HepG2 (cell line): ENCODE data around the gene FBLIM1. TPM values are rescaled to one million over a fixed set of nuclear protein-coding genes. Genes with fewer than 3 reads are reported as not detected.

Experiments used
- CAMTA2 ChIP-seq: sonication (generic); formaldehyde crosslinking; IDR thresholded peaks from 2 replicates; pipeline ENCODE4 v1.4.0; 2020; ENCODE audit warnings: mild to moderate bottlenecking, missing genetic modification reagents, borderline replicate concordance
- CEBPZ ChIP-seq: IDR thresholded peaks from 2 replicates; pipeline ENCODE4 v1.6.1; 2012; ENCODE audit warnings: low read length, improper control_type of control experiment
- FLYWCH1 ChIP-seq: sonication (generic); formaldehyde crosslinking; IDR thresholded peaks from 2 replicates; pipeline ENCODE4 v1.8.1; 2023; ENCODE audit warnings: mild to moderate bottlenecking, missing genetic modification reagents
- IKZF4 ChIP-seq: sonication (generic); formaldehyde crosslinking; IDR thresholded peaks from 2 replicates; pipeline ENCODE4 v1.5.1; 2020; ENCODE audit warnings: borderline replicate concordance, mild to moderate bottlenecking, low read depth, missing genetic modification reagents; ENCODE audit errors: not compliant biosample characterization
- KDM5A ChIP-seq: fragments of 200-600 bp; sonication (generic); IDR thresholded peaks from 2 replicates; pipeline ENCODE4 v1.7.0; 2018; ENCODE audit warnings: antibody characterized with exemption, mild to moderate bottlenecking, low read length, borderline replicate concordance
- MAFK ChIP-seq, 2 experiments: IDR thresholded peaks in 1 of 2; conservative IDR thresholded peaks in 1 of 2; 2 replicates each; pipeline ENCODE4 v1.6.1; 2011; ENCODE audit warnings: improper control_type of control experiment in 2 of 2, low read length in 2 of 2
- MTF1 ChIP-seq: sonication (generic); formaldehyde crosslinking; IDR thresholded peaks from 2 replicates; pipeline ENCODE4 v1.5.0; 2020; ENCODE audit warnings: missing genetic modification reagents
- NCOA2 ChIP-seq: sonication (generic); formaldehyde crosslinking; IDR thresholded peaks from 2 replicates; pipeline ENCODE4 v1.8.0; 2022; ENCODE audit warnings: inconsistent platforms
- NR1H2 ChIP-seq: sonication (generic); formaldehyde crosslinking; IDR thresholded peaks from 2 replicates; pipeline ENCODE4 v1.8.1; 2022; ENCODE audit warnings: low read depth, missing genetic modification reagents, borderline replicate concordance
- ONECUT2 ChIP-seq: sonication (generic); formaldehyde crosslinking; IDR thresholded peaks from 2 replicates; pipeline ENCODE4 v1.4.0; 2020; ENCODE audit warnings: missing genetic modification reagents
- REXO4 ChIP-seq: sonication (generic); formaldehyde crosslinking; IDR thresholded peaks from 2 replicates; pipeline ENCODE4 v1.8.0; 2022; ENCODE audit warnings: missing genetic modification reagents, mild to moderate bottlenecking, borderline replicate concordance
- ZBTB1 ChIP-seq: sonication (generic); formaldehyde crosslinking; IDR thresholded peaks from 2 replicates; pipeline ENCODE4 v1.4.0; 2020; ENCODE audit warnings: missing genetic modification reagents, borderline replicate concordance
- ZNF232 ChIP-seq: sonication (generic); formaldehyde crosslinking; IDR thresholded peaks from 2 replicates; pipeline ENCODE4 v1.4.0; 2020; ENCODE audit warnings: missing genetic modification reagents, borderline replicate concordance
- ZNF292 ChIP-seq: sonication (generic); formaldehyde crosslinking; IDR thresholded peaks from 2 replicates; pipeline ENCODE4 v1.8.1; 2022; ENCODE audit warnings: mild to moderate bottlenecking, low read depth, missing genetic modification reagents, borderline replicate concordance
- ZNF333 ChIP-seq: sonication (generic); formaldehyde crosslinking; IDR thresholded peaks from 2 replicates; pipeline ENCODE4 v1.4.0; 2020; ENCODE audit warnings: mild to moderate bottlenecking, missing genetic modification reagents, borderline replicate concordance
- ZNF549 ChIP-seq: sonication (generic); formaldehyde crosslinking; IDR thresholded peaks from 2 replicates; pipeline ENCODE4 v1.5.0; 2020; ENCODE audit warnings: missing genetic modification reagents
- ZNF558 ChIP-seq: sonication (generic); formaldehyde crosslinking; IDR thresholded peaks from 2 replicates; pipeline ENCODE4 v1.9.0; 2022; ENCODE audit warnings: mild to moderate bottlenecking, missing genetic modification reagents, borderline replicate concordance
- ZNF772 ChIP-seq: sonication (generic); formaldehyde crosslinking; IDR thresholded peaks from 2 replicates; pipeline ENCODE4 v1.5.0; 2020; ENCODE audit warnings: mild to moderate bottlenecking, missing genetic modification reagents
- polyA plus RNA-seq, 8 experiments: library from polyadenylated mRNA; depleted of rRNA in 3 of 8; stranded (reverse) in 7 of 8; unstranded in 1 of 8; fragments of >200 nt; fragmentation: Illumina TruSeq in 4 of 8; extraction: Trizol in 4 of 8; gene quantifications; 2 replicates each; pipeline versions ENCODE4 v1.2.1 to v1.2.3, GENCODE V29; 2011 to 2016; ENCODE audit warnings: low read depth in 4 of 8, missing spikeins in 1 of 8, mixed read lengths in 1 of 8; ENCODE audit not compliant: insufficient read depth in 1 of 8
- total RNA-seq, 5 experiments: library from RNA; depleted of rRNA; stranded (reverse); fragments of >200 nt; fragmentation: Illumina TruSeq; extraction: Trizol; gene quantifications; 2 replicates each; pipeline ENCODE4 v1.2.3, GENCODE V29; 2016; ENCODE audit warnings: low read depth in 1 of 5
- TF ChIP-seq, protein P1 (sequence below): IDR thresholded peaks from 2 replicates; pipeline ENCODE4 v1.6.1; 2012; ENCODE audit warnings: low read depth, low read length, improper control_type of control experiment
- TF ChIP-seq, protein P2 (sequence below): sonication (generic); formaldehyde crosslinking; IDR thresholded peaks from 2 replicates; pipeline ENCODE4 v1.5.0; 2020; ENCODE audit warnings: mild to moderate bottlenecking, missing genetic modification reagents
- TF ChIP-seq, protein P3 (sequence below): fragments of 450-650 bp; IDR thresholded peaks from 2 replicates; pipeline ENCODE4 v1.6.1; 2016

Gene FBLIM1
- total and polyA plus RNA-seq, 2 of the 13 experiments (the other 11 are each of a cell fraction or from before 2014, with no cell fraction given): 10.6 to 23.0 TPM

DNA sequence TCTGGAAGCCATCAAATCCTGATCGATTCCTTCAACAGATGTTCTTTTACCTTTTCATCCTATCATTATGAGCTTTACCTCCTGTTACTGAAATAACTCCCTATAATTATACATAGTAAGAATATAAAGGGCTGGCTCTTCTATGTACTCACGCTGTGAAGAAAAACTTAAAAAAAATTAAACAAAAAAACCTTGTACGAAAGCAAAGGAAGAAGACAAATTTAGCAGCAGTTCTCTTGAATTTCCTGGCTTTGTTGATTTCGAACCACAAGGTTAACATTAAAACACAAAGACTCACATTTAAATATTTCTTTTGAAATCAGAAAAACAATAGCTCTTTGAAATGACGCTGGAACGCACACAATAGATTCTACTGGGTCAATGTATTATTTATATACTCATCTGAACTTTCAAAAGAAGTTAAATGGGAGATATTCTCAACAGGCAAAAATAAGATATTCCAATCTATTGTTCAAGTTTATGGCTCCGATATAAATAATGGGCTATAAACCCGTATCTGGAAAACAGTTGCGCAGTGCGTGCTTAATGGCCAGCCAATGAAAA lies 75.3 kb downstream of the FBLIM1 start (continued):
- TF ChIP-seq CEBPZ (no peak), IKZF4 (CRISPR knock-in tag) (no peak), MTF1 (CRISPR knock-in tag) (no peak), ONECUT2 (no peak), ZNF292 (CRISPR knock-in tag) (no peak), ZNF232 (CRISPR knock-in tag) (no peak), ZNF558 (no peak), ZBTB1 (CRISPR knock-in tag) (no peak), ZNF333 (no peak), REXO4 (CRISPR knock-in tag) (no peak), KDM5A (peak; percentile 25; the same call in 1 of the 2 replicates), CAMTA2 (CRISPR knock-in tag) (no peak), MAFK (conservative IDR thresholded peaks at IDR 0.05 in 1 of 2, IDR thresholded peaks at IDR 0.05 in 1 of 2; ENCODE audit: low read length in 2 of 2) (no peak), ZNF549 (CRISPR knock-in tag) (no peak), NR1H2 (CRISPR knock-in tag) (no peak), NCOA2 (CRISPR knock-in tag) (no peak), ZNF772 (CRISPR knock-in tag) (no peak), FLYWCH1 (CRISPR knock-in tag) (no peak)
- TF ChIP-seq, protein P1, sequence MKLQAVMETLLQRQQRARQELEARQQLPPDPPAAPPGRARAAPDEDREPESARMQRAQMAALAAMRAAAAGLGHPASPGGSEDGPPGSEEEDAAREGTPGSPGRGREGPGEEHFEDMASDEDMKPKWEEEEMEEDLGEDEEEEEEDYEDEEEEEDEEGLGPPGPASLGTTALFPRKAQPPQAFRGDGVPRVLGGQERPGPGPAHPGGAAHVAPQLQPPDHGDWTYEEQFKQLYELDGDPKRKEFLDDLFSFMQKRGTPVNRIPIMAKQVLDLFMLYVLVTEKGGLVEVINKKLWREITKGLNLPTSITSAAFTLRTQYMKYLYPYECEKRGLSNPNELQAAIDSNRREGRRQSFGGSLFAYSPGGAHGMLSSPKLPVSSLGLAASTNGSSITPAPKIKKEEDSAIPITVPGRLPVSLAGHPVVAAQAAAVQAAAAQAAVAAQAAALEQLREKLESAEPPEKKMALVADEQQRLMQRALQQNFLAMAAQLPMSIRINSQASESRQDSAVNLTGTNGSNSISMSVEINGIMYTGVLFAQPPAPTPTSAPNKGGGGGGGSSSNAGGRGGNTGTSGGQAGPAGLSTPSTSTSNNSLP: peak; percentile 73
- TF ChIP-seq, protein P2, sequence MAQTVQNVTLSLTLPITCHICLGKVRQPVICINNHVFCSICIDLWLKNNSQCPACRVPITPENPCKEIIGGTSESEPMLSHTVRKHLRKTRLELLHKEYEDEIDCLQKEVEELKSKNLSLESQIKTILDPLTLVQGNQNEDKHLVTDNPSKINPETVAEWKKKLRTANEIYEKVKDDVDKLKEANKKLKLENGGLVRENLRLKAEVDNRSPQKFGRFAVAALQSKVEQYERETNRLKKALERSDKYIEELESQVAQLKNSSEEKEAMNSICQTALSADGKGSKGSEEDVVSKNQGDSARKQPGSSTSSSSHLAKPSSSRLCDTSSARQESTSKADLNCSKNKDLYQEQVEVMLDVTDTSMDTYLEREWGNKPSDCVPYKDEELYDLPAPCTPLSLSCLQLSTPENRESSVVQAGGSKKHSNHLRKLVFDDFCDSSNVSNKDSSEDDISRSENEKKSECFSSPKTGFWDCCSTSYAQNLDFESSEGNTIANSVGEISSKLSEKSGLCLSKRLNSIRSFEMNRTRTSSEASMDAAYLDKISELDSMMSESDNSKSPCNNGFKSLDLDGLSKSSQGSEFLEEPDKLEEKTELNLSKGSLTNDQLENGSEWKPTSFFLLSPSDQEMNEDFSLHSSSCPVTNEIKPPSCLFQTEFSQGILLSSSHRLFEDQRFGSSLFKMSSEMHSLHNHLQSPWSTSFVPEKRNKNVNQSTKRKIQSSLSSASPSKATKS (CRISPR knock-in tag): no peak
- TF ChIP-seq, protein P3, sequence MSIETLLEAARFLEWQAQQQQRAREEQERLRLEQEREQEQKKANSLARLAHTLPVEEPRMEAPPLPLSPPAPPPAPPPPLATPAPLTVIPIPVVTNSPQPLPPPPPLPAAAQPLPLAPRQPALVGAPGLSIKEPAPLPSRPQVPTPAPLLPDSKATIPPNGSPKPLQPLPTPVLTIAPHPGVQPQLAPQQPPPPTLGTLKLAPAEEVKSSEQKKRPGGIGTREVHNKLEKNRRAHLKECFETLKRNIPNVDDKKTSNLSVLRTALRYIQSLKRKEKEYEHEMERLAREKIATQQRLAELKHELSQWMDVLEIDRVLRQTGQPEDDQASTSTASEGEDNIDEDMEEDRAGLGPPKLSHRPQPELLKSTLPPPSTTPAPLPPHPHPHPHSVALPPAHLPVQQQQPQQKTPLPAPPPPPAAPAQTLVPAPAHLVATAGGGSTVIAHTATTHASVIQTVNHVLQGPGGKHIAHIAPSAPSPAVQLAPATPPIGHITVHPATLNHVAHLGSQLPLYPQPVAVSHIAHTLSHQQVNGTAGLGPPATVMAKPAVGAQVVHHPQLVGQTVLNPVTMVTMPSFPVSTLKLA: no peak
- TF ChIP-seq, all 625 proteins: peak for 6
